Left hindlimb (tissue), 1 donor: ENCODE results near the gene PRPF40A.

Experiments
- DNase-seq: peaks from one replicate; pipeline ENCODE4 v3.0.0-alpha.2; 2018

PRPF40A gene

GRCh38 chr2:152613235-152613634 lies 104.0 kb downstream of the PRPF40A start:
- DNase-seq, result no peak

DNA sequence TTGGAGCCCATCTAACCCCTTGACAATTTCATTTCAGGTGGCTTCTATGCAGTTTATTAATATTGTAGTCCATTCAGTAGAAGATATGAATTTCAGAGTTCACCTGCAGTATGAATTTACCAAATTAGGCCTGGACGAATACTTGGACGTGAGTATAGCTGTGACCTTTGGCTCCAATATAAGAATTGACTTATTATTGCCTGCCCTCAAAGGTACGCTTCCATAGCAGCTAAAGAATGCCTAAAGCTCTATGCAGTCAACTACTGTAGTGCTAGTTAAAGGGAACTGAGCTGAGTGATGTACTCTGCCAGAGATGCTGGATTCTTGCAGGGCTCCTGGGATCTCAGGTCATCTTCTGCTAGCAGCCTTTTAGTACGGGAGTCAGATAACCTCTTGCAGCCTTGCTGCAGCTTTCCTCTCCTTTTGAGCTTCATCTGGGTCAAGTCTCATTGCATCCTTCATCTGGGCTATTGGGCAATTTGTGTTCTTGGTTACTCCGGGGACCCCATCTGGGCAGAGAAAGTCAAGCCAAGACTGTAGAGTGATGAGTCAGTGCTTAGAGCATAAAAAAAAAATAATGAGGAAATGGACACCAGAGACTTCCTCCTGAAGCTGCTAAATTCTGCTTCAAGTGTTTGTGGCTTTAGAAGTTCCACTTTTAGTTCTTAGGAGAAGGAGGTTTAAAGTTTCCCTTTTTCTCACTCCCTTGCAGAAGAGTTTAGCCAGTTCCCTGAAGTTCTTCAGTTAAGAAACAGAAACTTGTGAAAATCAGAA lies 105.6 kb downstream of the PRPF40A start:
- peak; percentile 53 for DNase-seq

GRCh38 chr2:152609699-152610098 lies 107.6 kb downstream of the PRPF40A start:
- no peak for DNase-seq

DNA sequence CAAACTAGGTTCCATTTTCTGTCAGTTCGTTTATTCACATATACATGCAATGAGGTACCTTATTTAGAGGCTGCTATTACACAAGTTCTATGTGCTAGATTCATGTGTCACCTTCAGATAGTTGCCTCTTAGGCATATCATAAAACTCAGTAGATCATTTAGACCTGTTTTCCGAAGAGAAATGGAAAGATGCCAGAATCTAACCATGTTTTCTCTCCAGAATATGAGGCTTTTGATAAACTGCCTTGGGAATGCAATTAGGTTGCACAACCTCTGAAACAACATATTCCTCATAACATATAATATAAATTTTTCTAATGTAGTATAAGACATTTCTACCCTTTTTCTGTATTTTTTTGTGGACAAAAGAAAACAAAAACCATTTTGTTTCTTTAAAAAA lies 108.1 kb downstream of the PRPF40A start:
- no peak for DNase-seq

- no peak for DNase-seq
Measured at GRCh38 chr2:152607793-152608300, 109.4 kb downstream of the PRPF40A start.

- DNase-seq, result no peak
Measured at GRCh38 chr2:152606941-152607340, 110.3 kb downstream of the PRPF40A start.

DNA sequence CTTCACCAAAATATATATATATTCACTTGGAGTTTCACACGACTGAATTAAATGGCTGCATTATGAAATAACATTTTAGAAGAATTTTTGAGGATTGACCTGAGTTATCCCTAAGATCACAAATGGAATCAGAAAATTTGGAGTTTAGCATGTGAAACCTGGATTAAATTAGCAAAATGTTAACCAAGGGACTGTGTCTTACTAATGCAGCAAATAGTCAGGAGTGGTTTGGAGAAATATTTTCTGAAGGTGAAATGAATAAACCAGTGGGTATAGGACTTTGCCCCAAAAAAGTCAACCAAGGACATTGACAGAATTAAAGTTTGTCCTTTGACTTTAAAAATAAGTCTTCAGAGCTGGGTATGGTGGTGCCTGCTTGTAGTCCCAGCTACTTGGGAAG lies 111.2 kb downstream of the PRPF40A start:
- DNase-seq, result no peak

DNA sequence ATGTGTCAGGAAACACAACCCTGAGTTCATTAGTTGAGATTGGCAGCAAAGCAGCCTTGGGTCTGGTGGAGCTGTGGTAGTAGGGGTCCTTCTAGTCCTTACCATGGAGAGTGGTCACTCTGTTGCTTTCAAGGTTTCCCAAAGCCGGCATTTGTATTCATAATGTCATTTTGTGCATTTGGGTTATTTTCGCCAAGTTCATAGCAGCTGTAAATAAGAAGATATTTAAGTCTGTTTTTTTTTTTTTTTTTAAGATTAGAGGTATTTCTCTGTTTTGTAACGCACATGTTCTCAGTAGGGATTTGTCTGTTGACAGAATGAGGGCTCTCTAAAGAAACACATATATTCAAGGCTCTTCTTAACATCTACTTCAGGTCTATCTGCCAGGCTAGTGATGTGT lies 114.1 kb downstream of the PRPF40A start:
- no peak for DNase-seq

GRCh38 chr2:152602750-152603149 lies 114.5 kb downstream of the PRPF40A start:
- no peak for DNase-seq
